ENCODE data around the gene ACKR2.
"Not testable (repeated sequence)": the region's sequence is repeated elsewhere in the genome, so short reads cannot be mapped to it uniquely, and the experiment has no call there.

Gene ACKR2

DNA sequence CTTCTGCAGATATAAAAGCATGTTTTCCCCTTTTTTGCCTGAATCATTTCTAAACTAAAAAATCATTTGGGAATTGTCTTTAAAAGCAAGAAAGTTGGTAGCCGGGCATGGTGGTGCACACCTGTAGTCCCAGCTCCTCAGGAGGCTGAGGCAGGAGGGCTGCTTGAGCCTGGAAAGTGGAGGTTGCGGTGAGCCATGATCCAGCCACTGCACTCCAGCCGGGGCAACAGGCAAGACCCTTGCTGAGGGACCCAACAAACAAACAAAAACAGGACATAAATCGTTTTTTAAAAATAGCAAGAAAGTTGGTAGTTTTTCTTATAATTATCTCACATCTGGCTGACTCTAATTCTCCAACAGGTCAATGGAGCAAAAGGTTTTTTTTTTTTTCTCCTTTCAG is 7.5 kb upstream of the ACKR2 start:
- DNase-seq (ENCODE audit: low spot score), result no peak
- TF ChIP-seq, protein P1, sequence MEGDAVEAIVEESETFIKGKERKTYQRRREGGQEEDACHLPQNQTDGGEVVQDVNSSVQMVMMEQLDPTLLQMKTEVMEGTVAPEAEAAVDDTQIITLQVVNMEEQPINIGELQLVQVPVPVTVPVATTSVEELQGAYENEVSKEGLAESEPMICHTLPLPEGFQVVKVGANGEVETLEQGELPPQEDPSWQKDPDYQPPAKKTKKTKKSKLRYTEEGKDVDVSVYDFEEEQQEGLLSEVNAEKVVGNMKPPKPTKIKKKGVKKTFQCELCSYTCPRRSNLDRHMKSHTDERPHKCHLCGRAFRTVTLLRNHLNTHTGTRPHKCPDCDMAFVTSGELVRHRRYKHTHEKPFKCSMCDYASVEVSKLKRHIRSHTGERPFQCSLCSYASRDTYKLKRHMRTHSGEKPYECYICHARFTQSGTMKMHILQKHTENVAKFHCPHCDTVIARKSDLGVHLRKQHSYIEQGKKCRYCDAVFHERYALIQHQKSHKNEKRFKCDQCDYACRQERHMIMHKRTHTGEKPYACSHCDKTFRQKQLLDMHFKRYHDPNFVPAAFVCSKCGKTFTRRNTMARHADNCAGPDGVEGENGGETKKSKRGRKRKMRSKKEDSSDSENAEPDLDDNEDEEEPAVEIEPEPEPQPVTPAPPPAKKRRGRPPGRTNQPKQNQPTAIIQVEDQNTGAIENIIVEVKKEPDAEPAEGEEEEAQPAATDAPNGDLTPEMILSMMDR (IDR thresholded peaks at IDR 0.05; ENCODE audit: extremely low read depth, missing control alignments), result no peak

DNA sequence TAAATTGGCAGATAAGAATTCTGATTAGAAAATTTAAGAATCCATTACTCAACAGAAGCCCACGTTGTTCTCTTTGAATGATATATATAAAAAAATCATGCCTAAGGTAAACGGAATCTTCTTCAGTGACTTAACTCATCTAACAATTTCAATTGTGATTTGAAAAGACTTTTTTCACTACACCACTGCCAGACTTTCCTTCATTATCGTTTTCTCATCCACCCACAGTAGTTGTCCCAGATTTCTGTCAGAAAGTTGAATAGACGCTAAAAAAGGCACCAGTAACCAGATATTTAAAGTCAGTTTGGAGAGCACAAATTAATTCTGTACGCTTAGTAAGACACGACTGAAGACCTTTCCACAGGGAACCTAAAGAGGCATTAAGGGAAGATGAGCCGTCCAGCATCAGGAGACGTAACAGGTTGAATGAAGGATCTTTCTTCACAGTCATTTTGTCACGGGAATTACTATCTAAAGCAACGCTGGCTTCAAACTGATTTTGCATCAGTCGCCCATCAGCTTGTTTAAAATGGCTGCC is 6.3 kb upstream of the ACKR2 start:
- TF ChIP-seq, protein P1 (IDR thresholded peaks at IDR 0.05; ENCODE audit: extremely low read depth, missing control alignments), result no peak
- DNase-seq (ENCODE audit: low spot score), result no peak

DNA sequence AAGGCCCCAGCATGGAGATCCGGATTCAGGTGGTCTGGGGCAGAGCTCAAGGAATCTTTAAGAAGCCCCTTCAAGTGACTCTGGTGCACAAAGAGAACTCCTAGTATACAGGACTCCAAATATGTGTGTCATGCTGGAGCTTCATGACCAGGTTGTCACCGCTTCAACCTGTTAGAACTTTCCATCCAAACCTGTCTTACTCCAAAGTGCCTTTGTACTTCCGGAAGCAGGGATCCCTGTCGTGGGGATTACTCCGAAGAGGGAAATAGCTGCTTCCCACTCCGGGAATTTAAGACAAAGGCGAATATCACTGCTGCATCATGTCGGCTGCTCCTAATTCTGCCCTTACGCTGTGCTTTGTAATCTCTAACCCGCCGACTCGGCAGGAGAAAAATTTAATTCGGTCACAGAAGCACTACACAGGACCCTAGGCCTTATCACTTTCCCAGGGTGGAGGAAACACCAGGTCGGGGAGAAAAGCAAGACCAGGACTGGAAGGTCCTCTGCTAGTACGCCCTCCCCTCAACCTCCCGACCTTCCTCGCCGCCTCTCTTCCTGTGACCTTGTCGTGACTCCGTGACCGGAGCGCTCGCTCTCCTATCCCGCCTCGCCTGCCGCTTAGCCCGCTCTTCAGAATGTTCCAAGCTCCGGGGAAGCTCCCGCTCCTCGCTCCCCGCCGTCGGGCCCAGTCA is 5.7 kb upstream of the ACKR2 start:
- peak; percentile 39 for DNase-seq (ENCODE audit: low spot score)
- TF ChIP-seq, protein P1 (IDR thresholded peaks at IDR 0.05; ENCODE audit: extremely low read depth, missing control alignments), result no peak

DNA sequence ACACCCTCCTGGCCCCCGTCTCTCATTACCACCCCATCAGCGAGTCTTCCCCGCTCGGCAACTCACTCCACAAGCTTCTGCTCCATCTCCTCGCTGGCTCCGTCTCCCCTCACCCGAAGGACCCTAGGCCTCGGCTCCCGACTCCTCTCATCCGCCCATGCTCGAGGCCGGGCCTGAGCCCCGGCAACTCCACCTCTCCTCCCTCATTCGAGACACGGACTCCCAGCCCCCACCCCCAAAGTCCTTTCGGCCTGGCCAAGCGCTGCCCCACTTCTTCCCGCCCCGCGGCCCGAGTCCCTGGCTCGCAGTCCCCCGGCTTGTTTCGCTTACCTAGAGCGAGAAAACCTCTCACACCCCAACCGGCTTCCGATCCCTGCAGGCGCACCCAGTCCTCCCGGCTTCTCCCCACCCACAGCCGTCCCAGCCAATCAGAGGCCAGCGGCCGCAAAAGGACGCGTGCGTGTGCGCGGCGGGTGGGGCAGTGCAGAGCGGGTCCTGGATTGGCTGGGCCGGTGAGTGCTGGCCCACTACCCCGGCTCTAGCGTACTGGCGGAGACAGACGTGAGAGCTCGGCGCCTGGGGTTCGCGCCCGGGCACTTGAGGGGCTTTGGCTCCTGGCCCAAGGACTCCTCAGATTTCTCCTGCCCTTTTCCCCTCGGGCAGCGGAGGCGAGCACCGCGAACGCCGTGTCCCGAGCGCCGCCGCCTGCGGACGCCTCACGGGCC is 5.0 kb upstream of the ACKR2 start, which contains the start of gene HIGD1A:
HIGD1A (minus strand) TSS at position 385 of the 725 bp plus-strand sequence. CDS start 10,237 bp downstream, outside the sequence.
- peak; percentile 96 for DNase-seq (ENCODE audit: low spot score)

DNA sequence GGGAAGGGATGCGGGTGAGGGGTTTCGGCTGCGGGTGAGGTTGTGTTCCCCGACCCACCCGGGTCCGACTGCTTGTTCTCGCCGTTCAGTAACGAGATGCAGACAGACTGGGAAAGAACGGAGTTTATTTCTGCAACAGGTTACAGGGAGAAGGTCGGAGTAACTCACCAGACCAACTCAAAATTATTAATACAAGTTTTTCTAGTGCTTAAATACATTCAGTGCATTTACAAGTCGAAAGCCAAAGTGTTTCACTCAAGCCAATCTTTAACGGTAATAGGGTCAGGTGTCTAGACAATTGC is 4.5 kb upstream of the ACKR2 start:
- TF ChIP-seq, protein P1 (IDR thresholded peaks at IDR 0.05; ENCODE audit: extremely low read depth, missing control alignments), result no peak
- no peak for DNase-seq (ENCODE audit: low spot score)

More for the DNA sequence above, 5.0 kb upstream of the ACKR2 start, which contains the start of gene HIGD1A:
- TF ChIP-seq, protein P1 (IDR thresholded peaks at IDR 0.05; ENCODE audit: extremely low read depth, missing control alignments), result no peak

DNA sequence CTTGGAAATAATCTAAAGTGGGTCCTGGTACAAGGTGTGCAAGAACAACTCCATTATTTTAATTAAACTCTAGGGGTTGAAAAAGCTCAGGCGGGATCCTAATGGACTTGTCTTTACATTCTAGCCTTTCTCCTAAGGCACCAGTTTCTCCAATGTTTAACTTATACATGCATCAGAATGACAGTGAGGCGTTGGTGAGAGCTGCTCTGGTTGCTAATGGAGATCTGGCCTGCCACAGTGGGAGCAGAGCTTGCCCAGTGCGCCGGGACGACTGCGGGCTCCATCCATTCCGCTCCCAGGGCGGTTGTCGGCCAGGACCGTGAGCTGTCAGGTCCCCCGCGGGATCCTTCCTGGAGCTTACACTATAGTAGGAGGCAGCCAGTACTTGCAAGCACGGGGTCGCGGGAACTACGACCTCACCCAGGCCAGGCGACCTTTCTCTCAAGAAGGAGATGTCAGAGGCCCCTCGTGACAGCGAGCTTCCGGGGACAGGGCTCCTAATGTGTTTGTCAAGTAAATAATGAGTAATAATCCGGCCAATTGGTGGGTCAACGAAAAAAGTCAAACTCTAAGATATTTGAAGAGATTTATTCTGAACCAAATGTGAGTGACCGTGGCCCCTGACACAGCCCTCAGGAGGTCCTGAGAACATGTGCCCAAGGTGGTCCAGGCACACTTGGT is 4.0 kb upstream of the ACKR2 start:
- TF ChIP-seq, protein P1 (IDR thresholded peaks at IDR 0.05; ENCODE audit: extremely low read depth, missing control alignments), result no peak
- DNase-seq (ENCODE audit: low spot score), result no peak

DNA sequence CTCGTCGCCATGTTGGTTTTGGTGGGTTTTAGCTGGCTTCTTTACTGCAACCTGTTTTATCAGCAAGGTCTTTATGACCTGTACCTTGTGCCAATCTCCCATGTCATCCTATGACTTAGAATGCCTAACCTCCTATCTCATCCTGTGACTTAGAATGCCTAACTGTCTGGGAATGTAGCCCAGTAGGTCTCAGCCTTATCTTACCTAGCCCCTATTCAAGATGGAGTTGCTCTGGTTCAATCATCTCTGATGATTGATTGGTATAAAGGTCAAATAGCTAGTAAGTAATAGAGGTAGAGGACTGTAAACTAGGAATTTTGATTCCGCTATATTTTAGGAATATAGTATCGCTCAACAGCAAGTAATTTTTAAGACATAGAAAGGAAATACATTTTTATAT is 1.3 kb upstream of the ACKR2 start:
- TF ChIP-seq, protein P1 (IDR thresholded peaks at IDR 0.05; ENCODE audit: extremely low read depth, missing control alignments), result no peak
- DNase-seq (ENCODE audit: low spot score), result no peak

DNA sequence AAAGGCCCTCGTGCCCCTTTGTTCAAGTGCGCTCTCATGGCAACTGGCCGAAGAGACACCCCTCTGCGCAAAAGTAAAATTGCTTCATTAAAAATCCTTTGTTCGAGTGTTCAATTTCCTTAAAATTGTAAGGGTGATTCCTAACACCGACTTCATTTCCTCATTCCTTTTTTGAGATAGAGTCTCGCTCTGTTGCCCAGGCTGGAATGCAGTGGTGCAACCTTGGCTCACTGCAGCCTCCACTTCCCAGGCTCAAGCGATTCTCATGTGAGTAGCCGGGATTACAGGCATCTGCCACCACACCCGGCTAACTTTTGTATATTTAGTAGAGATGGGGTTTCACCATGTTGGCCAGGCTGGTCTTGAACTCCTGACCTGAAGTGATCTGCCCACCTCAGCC is 1.5 kb downstream of the ACKR2 start:
- DNase-seq (ENCODE audit: low spot score), result not testable (repeated sequence)

DNA sequence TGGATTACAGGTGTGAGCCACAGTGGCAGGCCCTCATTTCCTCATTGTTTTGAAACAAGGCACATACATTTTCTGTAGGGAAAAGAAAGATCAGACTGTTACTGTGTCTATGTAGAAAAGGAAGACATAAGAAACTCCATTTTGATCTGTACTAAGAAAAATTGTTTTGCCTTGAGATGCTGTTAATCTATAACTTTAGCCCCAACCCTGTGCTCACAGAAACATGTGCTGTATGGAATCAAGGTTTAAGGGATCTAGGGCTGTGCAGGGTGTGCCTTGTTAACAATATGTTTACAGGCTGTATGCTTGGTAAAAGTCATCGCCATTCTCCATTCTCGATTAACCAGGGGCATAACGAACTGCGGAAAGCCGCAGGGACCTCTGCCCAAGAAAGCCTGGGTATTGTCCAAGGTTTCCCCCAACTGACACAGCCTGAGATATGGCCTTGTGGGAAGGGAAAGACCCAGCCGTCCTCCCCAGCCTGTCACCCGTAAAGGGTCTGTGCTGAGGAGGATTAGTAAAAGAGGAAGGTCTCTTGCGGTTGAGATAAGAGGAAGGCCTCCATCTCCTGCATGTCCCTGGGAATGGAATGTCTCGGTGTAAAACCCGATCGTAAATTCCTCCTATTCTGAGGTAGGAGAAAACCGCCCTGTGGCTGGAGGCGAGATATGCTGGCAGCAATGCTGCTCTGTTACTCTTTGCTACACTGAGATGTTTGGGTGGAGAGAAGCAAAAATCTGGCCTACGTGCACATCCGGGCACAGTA is 2.1 kb downstream of the ACKR2 start:
- not testable (repeated sequence) for DNase-seq (ENCODE audit: low spot score)
